GM12878 (cell line): ENCODE data around the gene PALD1. TPM values are rescaled to one million over a fixed set of nuclear protein-coding genes. Genes with fewer than 3 reads are reported as not detected.

Experiments
- ATAC-seq: fragments of 200-7000 bp; cut with Tn5 transposase; 3 replicates; pipeline ENCODE4 v1.9.1; 2020; ENCODE audit warnings: mild to moderate bottlenecking, moderate library complexity
- BruUV-seq: library from RNA; stranded (reverse); fragments of 400-500 nt; replicated peaks from 2 replicates; lab custom pipeline; 2021; lab: Mats Ljungman, UMichigan
- CTCF ChIA-PET: fragments of 300-600 bp; sonication (Branson Sonifier 250); formaldehyde crosslinking; extraction: SDS; loops from one replicate; lab custom pipeline; 2021; ENCODE audit warnings: inconsistent platforms; lab: Yijun Ruan, JAX
- POLR2A ChIA-PET: fragments of 350-600 bp; formaldehyde crosslinking; extraction: SDS; loops from one replicate; lab custom pipeline; 2021; ENCODE audit warnings: inconsistent platforms; lab: Charles Lee
- RAD21 ChIA-PET: fragments of 300-600 bp; sonication (Branson Sonifier 250); formaldehyde crosslinking; loops from one replicate; lab custom pipeline; 2023; ENCODE audit warnings: antibody characterized with exemption; ENCODE audit not compliant: unreplicated experiment; lab: Charles Lee
- SMC1A ChIA-PET: fragments of 300-600 bp; sonication (Branson Sonifier 250); formaldehyde crosslinking; loops from one replicate; lab custom pipeline; 2023; ENCODE audit not compliant: unreplicated experiment, uncharacterized antibody; lab: Charles Lee
- DNase-seq: peaks from one replicate; pipeline ENCODE4 v3.0.0-alpha.2; 2011; ENCODE audit warnings: low read depth, low spot score
- FAIRE-seq: peaks from 3 replicates; lab custom pipeline; 2011; peaks lifted over from hg19 to GRCh38; lab: Jason Lieb, UNC
- H2AFZ ChIP-seq: 2 replicates; pipeline ENCODE4 v1.6.0; 2011; ENCODE audit warnings: low read depth, low read length, control low read depth; ENCODE audit not compliant: control insufficient read depth
- H3K27ac ChIP-seq: 2 replicates; pipeline ENCODE4 v1.5.1; 2011; ENCODE audit warnings: control low read depth; ENCODE audit not compliant: control insufficient read depth, insufficient read depth
- H3K27me3 ChIP-seq, 2 experiments: replicated peaks in 1 of 2; 2 replicates each; pipeline versions ENCODE4 v1.6.0 to v1.6.1; 2011; ENCODE audit warnings: low read length in 1 of 2; ENCODE audit not compliant: control insufficient read depth in 2 of 2, insufficient read depth in 2 of 2
- H3K36me3 ChIP-seq, 2 experiments: 2 replicates each; pipeline ENCODE4 v1.5.1; 2011; ENCODE audit warnings: low read length in 1 of 2; ENCODE audit not compliant: control insufficient read depth in 2 of 2, insufficient read depth in 2 of 2
- H3K4me1 ChIP-seq: 2 replicates; pipeline ENCODE4 v1.6.1; 2011; ENCODE audit warnings: mild to moderate bottlenecking, low read length, moderate library complexity, mixed read lengths; ENCODE audit not compliant: control insufficient read depth, insufficient read depth
- H3K4me2 ChIP-seq: 2 replicates; pipeline ENCODE4 v1.6.0; 2011; ENCODE audit warnings: control low read depth; ENCODE audit not compliant: control insufficient read depth, insufficient read depth
- H3K4me3 ChIP-seq: fragments of 200-600 bp; sonication (generic); 2 replicates; pipeline ENCODE4 v1.5.1; 2016
- H3K79me2 ChIP-seq: 2 replicates; pipeline ENCODE4 v1.6.0; 2011; ENCODE audit warnings: low read length; ENCODE audit not compliant: control insufficient read depth, insufficient read depth
- H3K9ac ChIP-seq: 2 replicates; pipeline ENCODE4 v1.8.0; 2011; ENCODE audit warnings: low read length, control low read depth, mixed read lengths; ENCODE audit not compliant: control insufficient read depth, insufficient read depth
- H3K9me3 ChIP-seq: replicated peaks from 3 replicates; pipeline ENCODE4 v1.5.1; 2011; ENCODE audit warnings: mild to moderate bottlenecking, low read length; ENCODE audit not compliant: control insufficient read depth, insufficient read depth
- H4K20me1 ChIP-seq: 2 replicates; pipeline ENCODE4 v1.6.0; 2011; ENCODE audit not compliant: control insufficient read depth, insufficient read depth
- CHD2 ChIP-seq: IDR thresholded peaks from 2 replicates; pipeline ENCODE4 v1.6.1; 2011; ENCODE audit warnings: low read depth, low read length, improper control_type of control experiment, borderline replicate concordance
- GATAD2B ChIP-seq: fragments of 450-650 bp; conservative IDR thresholded peaks from 2 replicates; pipeline ENCODE4 v1.6.1; 2017; ENCODE audit warnings: low read depth, mild to moderate bottlenecking, moderate library complexity
- LARP7 ChIP-seq: fragments of 450-650 bp; IDR thresholded peaks from 2 replicates; pipeline ENCODE4 v1.6.1; 2017; ENCODE audit warnings: mild to moderate bottlenecking
- MTA3 ChIP-seq: IDR thresholded peaks from 2 replicates; pipeline ENCODE4 v1.6.1; 2012; ENCODE audit warnings: low read length, inconsistent platforms, borderline replicate concordance
- NFYB ChIP-seq: IDR thresholded peaks from 2 replicates; pipeline ENCODE4 v1.6.1; 2011; ENCODE audit warnings: low read depth, mild to moderate bottlenecking, low read length, improper control_type of control experiment, moderate library complexity; ENCODE audit not compliant: insufficient read depth
- RUNX3 ChIP-seq: IDR thresholded peaks from 2 replicates; pipeline ENCODE4 v1.6.1; 2012; ENCODE audit warnings: low read length, inconsistent platforms
- YBX1 ChIP-seq: fragments of 450-650 bp; IDR thresholded peaks from 2 replicates; pipeline ENCODE4 v1.6.1; 2016; ENCODE audit warnings: antibody characterized with exemption
- WGBS: methylation state at CpG from one replicate; pipeline ENCODE4 v1.1.6; 2016; ENCODE audit warnings: low lambda C conversion rate; ENCODE audit not compliant: insufficient replicate concordance, insufficient coverage; ENCODE audit errors: missing lambda C conversion rate; 5-methylcytosine and 5-hydroxymethylcytosine counted together
- in situ Hi-C: fragments of 300-500 bp; cut with MboI; formaldehyde crosslinking; loops from 9 replicates; pipeline ENCODE4 v1.14.3; 2018; ENCODE audit warnings: mixed read lengths
- intact Hi-C: fragments of 100-400 bp; cut with micrococcal nuclease; formaldehyde crosslinking; loops from one replicate; pipeline ENCODE4 v1.14.2; 2022; ENCODE audit not compliant: unreplicated experiment
- polyA plus RNA-seq, 11 experiments: library from polyadenylated mRNA; depleted of rRNA in 4 of 11; unstranded in 6 of 11; stranded (reverse) in 5 of 11; fragments of >200 nt; fragmentation: Nextera tagmentation in 4 of 11; fragmentation: Illumina TruSeq in 1 of 11; extraction: Ambion mirVana in 4 of 11; extraction: Trizol in 1 of 11; gene quantifications; 1 replicate in 1 of 11; 2 replicates in 10 of 11; pipeline versions ENCODE4 v1.2.1 to v1.2.3, GENCODE V29; 2011 to 2016; ENCODE audit warnings: inconsistent platforms in 2 of 11, missing spikeins in 2 of 11, low read depth in 1 of 11
- total RNA-seq, 4 experiments: library from RNA; depleted of rRNA in 3 of 4; stranded (reverse); fragments of >200 nt in 3 of 4; fragmentation: Illumina TruSeq in 1 of 4; extraction: Trizol in 1 of 4; gene quantifications; 2 replicates each; pipeline versions ENCODE4 v1.2.1 to v1.2.3, GENCODE V29; 2013 to 2021
- TF ChIP-seq, protein P1 (sequence below): fragments of 450-650 bp; formaldehyde crosslinking; IDR thresholded peaks from 2 replicates; pipeline ENCODE4 v1.4.0; 2022; ENCODE audit warnings: mild to moderate bottlenecking, moderate library complexity
- TF ChIP-seq, protein P2 (sequence below): fragments of 450-650 bp; IDR thresholded peaks from 2 replicates; pipeline ENCODE4 v1.6.1; 2017; ENCODE audit warnings: mild to moderate bottlenecking, moderate library complexity

PALD1 gene
- total and polyA plus RNA-seq, 10 of the 15 experiments (the other 5 are each of a cell fraction or from before 2014, with no cell fraction given), result 0.43 to 20.9 (median 9.0) TPM

DNA sequence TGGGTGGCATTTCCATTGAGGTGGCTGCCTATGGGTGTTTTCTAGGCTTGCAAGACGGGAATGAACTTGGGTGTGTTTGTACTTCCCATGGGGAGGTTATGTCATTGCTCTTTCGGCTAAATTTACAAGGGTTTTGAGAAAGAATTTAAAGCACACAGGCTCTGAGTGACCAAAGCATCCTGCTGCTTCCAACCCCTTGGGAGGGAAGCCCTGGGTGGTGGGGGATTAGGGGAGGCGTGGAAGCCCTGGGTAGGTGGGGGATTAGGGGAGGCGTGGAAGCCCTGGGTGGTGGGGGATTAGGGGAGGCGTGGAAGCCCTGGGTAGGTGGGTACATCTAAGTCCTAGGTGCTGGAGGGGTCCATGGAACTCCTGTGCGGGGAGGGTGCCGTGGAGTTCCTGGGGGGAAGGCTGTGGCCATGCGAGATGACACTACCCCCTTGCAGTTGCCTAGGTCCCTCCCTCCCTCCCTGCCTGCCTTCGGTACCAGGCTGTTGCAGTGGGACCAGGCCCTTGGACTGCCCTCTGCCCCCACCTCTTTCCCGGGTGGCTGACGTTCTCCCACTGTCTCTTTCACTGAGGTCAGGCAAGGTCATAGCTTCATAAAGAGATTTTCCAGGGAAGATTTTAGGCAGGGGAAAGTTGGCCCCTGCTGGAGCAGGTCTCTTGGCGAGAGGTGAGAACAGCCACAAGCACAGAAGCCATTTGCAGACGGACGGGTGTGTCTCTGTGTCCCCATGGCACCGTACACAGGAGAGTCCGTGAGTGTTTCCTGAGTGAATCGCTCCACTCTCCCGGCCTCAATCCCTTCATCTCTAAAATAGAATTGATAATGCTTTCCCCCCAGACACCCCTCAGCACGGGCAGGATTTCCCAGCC, 104.5 kb downstream of the PALD1 start:
- DNase-seq, result no peak
- in situ Hi-C loops, result no loop called here
- no TSS peak for BruUV-seq

DNA sequence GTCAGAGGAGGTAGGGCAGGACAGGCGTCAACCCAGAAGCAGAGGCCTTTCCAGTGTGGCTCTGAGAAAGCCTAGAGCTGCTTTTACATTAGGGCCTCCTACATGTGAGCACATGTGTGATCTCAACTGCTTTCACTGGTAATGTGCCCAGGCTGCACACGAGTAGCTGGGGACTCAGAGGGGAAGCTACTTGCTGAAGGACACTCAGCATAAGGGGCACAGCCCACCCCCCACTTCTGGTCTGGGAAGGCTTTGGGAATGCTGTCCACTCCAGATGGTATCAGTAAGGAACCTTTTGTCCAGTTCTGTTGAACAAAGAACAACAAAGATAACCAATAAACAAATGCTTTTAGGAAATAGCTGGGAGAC, 105.1 kb downstream of the PALD1 start:
- Histone ChIP-seq H3K9me3 (no peaks in the 10 kb centered on the region), H3K27ac (no peak overlapping the region), H4K20me1 (no peaks in the 10 kb centered on the region), H3K27me3 (no peaks in the 10 kb centered on the region), H3K4me2 (no peak overlapping the region), H3K4me1 (peaks cover 34% of the 10 kb centered on the region), H3K36me3 (no peaks in the 10 kb centered on the region), H3K9ac (no peak overlapping the region), H3K79me2 (no peaks in the 10 kb centered on the region), H2AFZ (no peak overlapping the region), H3K4me3 (no peak overlapping the region)
- BruUV-seq, result no TSS peak
- CTCF ChIA-PET, result interaction anchor here (0.6 to 1.8 kb wide), 2 partner anchors 25 to 253 kb away, joined by 3 to 5 read pairs; no protein-coding TSS in a partner anchor
- FAIRE-seq (no peak), DNase-seq (no peak), ATAC-seq (no peak)
- in situ Hi-C loops, result no loop called here
- POLR2A ChIA-PET, result no interaction called here
- SMC1A ChIA-PET, result interaction anchor here (0.7 to 2.4 kb wide), 3 partner anchors 24 to 36 kb away, joined by 3 to 7 read pairs (median 3); no protein-coding TSS in a partner anchor
- intact Hi-C loops, result no loop called here
- RAD21 ChIA-PET, result no interaction called here
- WGBS, result 89% methylated on average over 2 of the region's 2 CpGs
- TF ChIP-seq, protein P1, sequence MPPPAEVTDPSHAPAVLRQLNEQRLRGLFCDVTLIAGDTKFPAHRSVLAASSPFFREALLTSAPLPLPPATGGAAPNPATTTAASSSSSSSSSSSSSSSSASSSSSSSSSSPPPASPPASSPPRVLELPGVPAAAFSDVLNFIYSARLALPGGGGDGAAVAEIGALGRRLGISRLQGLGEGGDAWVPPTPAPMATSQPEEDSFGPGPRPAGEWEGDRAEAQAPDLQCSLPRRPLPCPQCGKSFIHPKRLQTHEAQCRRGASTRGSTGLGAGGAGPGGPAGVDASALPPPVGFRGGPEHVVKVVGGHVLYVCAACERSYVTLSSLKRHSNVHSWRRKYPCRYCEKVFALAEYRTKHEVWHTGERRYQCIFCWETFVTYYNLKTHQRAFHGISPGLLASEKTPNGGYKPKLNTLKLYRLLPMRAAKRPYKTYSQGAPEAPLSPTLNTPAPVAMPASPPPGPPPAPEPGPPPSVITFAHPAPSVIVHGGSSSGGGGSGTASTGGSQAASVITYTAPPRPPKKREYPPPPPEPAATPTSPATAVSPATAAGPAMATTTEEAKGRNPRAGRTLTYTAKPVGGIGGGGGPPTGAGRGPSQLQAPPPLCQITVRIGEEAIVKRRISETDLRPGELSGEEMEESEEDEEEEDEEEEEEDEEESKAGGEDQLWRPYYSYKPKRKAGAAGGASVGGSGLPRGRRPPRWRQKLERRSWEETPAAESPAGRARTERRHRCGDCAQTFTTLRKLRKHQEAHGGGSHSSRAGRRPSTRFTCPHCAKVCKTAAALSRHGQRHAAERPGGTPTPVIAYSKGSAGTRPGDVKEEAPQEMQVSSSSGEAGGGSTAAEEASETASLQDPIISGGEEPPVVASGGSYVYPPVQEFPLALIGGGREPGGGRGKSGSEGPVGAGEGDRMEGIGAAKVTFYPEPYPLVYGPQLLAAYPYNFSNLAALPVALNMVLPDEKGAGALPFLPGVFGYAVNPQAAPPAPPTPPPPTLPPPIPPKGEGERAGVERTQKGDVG (CRISPR knock-in tag), result no peak
- TF ChIP-seq LARP7 (no peak), YBX1 (no peak), GATAD2B (no peak), NFYB (no peak), RUNX3 (no peak)
- TF ChIP-seq, protein P2, sequence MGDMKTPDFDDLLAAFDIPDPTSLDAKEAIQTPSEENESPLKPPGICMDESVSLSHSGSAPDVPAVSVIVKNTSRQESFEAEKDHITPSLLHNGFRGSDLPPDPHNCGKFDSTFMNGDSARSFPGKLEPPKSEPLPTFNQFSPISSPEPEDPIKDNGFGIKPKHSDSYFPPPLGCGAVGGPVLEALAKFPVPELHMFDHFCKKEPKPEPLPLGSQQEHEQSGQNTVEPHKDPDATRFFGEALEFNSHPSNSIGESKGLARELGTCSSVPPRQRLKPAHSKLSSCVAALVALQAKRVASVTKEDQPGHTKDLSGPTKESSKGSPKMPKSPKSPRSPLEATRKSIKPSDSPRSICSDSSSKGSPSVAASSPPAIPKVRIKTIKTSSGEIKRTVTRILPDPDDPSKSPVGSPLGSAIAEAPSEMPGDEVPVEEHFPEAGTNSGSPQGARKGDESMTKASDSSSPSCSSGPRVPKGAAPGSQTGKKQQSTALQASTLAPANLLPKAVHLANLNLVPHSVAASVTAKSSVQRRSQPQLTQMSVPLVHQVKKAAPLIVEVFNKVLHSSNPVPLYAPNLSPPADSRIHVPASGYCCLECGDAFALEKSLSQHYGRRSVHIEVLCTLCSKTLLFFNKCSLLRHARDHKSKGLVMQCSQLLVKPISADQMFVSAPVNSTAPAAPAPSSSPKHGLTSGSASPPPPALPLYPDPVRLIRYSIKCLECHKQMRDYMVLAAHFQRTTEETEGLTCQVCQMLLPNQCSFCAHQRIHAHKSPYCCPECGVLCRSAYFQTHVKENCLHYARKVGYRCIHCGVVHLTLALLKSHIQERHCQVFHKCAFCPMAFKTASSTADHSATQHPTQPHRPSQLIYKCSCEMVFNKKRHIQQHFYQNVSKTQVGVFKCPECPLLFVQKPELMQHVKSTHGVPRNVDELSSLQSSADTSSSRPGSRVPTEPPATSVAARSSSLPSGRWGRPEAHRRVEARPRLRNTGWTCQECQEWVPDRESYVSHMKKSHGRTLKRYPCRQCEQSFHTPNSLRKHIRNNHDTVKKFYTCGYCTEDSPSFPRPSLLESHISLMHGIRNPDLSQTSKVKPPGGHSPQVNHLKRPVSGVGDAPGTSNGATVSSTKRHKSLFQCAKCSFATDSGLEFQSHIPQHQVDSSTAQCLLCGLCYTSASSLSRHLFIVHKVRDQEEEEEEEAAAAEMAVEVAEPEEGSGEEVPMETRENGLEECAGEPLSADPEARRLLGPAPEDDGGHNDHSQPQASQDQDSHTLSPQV, result no peak

More for the DNA sequence above, 104.5 kb downstream of the PALD1 start:
- no peak overlapping the region for H3K9ac ChIP-seq
- FAIRE-seq, result no peak
- no peak overlapping the region for H3K27ac ChIP-seq
- no peaks in the 10 kb centered on the region for H3K27me3 ChIP-seq
- H3K4me3 ChIP-seq, result no peak overlapping the region
- no peaks in the 10 kb centered on the region for H3K36me3 ChIP-seq
- no peaks in the 10 kb centered on the region for H3K79me2 ChIP-seq
- no peak overlapping the region for H2AFZ ChIP-seq
- ChIA-PET CTCF (interaction anchor here (1.8 kb wide), 1 partner anchor 24 kb away, joined by 5 read pairs; no protein-coding TSS in a partner anchor), POLR2A (no interaction called here), SMC1A (interaction anchor here (0.6 to 1.4 kb wide), 3 partner anchors 9 to 213 kb away, joined by 3 to 4 read pairs (median 3); no protein-coding TSS in a partner anchor), RAD21 (no interaction called here)
- H3K4me1 ChIP-seq, result peaks cover 30% of the 10 kb centered on the region
- intact Hi-C loops, result no loop called here
- no peak for ATAC-seq
- TF ChIP-seq CHD2, result no peak
- no peak for TF ChIP-seq MTA3
- no peak overlapping the region for H3K4me2 ChIP-seq
- H3K9me3 ChIP-seq, result no peaks in the 10 kb centered on the region
- 76% methylated on average over 18 of the region's 19 CpGs for WGBS
- H4K20me1 ChIP-seq, result no peaks in the 10 kb centered on the region
